ENCODE measurements around the gene PCOLCE2. TPM values are rescaled to one million over a fixed set of nuclear protein-coding genes. Genes with fewer than 3 reads are reported as not detected.

PCOLCE2 gene
- total RNA-seq, 1 experiment from 2014 or later, result 0.34 TPM

GRCh38 chr3:142881445-142882224 is 7.2 kb downstream of the PCOLCE2 start:
- H3K27me3 ChIP-seq (replicated peaks; ENCODE audit: control insufficient read depth, insufficient read depth, low read length), result no peaks in the 10 kb centered on the region
- DNase-seq, result no peak
- no peak for TF ChIP-seq CTCF (IDR thresholded peaks at IDR 0.05; ENCODE audit: insufficient read depth in 1 of 2, low read depth in 1 of 2, low read length in 1 of 2, severe bottlenecking in 1 of 2, unreplicated experiment in 1 of 2)
- H3K4me3 ChIP-seq (ENCODE audit: low read depth, low read length), result no peak overlapping the region
- no peaks in the 10 kb centered on the region for H3K36me3 ChIP-seq (ENCODE audit: control insufficient read depth, insufficient read depth, low read length)
- no TSS peak for BruUV-seq (replicated peaks)
- H3K27me3 Mint-ChIP-seq (ENCODE audit: insufficient read depth, unreplicated experiment), result peaks cover 4% of the 10 kb centered on the region
- H3K36me3 Mint-ChIP-seq (ENCODE audit: insufficient read depth, unreplicated experiment), result no peaks in the 10 kb centered on the region
- no peaks in the 10 kb centered on the region for H3K9me3 Mint-ChIP-seq (ENCODE audit: unreplicated experiment)
- no peaks in the 10 kb centered on the region for H3K4me1 ChIP-seq
- intact Hi-C loops (cut with micrococcal nuclease; ENCODE audit: unreplicated experiment), result no loop called here
- H3K9me3 ChIP-seq, result no peaks in the 10 kb centered on the region
- ChIA-PET POLR2A (no interaction called here), CTCF (no interaction called here)
- no peak overlapping the region for H3K27ac Mint-ChIP-seq (ENCODE audit: unreplicated experiment)
- no peak overlapping the region for H3K4me3 Mint-ChIP-seq (ENCODE audit: unreplicated experiment)
- no peaks in the 10 kb centered on the region for H3K4me1 Mint-ChIP-seq (ENCODE audit: low read depth, unreplicated experiment)

GRCh38 chr3:142878649-142879300 is 10.1 kb downstream of the PCOLCE2 start:
- Mint-ChIP-seq H3K36me3 (ENCODE audit: insufficient read depth, unreplicated experiment) (no peaks in the 10 kb centered on the region), H3K9me3 (ENCODE audit: unreplicated experiment) (no peaks in the 10 kb centered on the region), H3K4me1 (ENCODE audit: low read depth, unreplicated experiment) (no peaks in the 10 kb centered on the region), H3K27me3 (ENCODE audit: insufficient read depth, unreplicated experiment) (peaks cover 7% of the 10 kb centered on the region), H3K4me3 (ENCODE audit: unreplicated experiment) (no peak overlapping the region), H3K27ac (ENCODE audit: unreplicated experiment) (no peak overlapping the region)
- Histone ChIP-seq H3K27me3 (replicated peaks; ENCODE audit: control insufficient read depth, insufficient read depth, low read length) (no peaks in the 10 kb centered on the region), H3K9me3 (no peaks in the 10 kb centered on the region), H3K4me3 (ENCODE audit: low read depth, low read length) (no peak overlapping the region), H3K36me3 (ENCODE audit: control insufficient read depth, insufficient read depth, low read length) (no peaks in the 10 kb centered on the region), H3K4me1 (no peaks in the 10 kb centered on the region)
- ChIA-PET POLR2A (no interaction called here), CTCF (no interaction called here)
- intact Hi-C loops (cut with micrococcal nuclease; ENCODE audit: unreplicated experiment), result no loop called here
- no peak for TF ChIP-seq CTCF (IDR thresholded peaks at IDR 0.05; ENCODE audit: insufficient read depth in 1 of 2, low read depth in 1 of 2, low read length in 1 of 2, severe bottlenecking in 1 of 2, unreplicated experiment in 1 of 2)
- BruUV-seq (replicated peaks), result no TSS peak
- DNase-seq, result no peak

- Histone ChIP-seq H3K36me3 (ENCODE audit: control insufficient read depth, insufficient read depth, low read length) (no peaks in the 10 kb centered on the region), H3K9me3 (no peaks in the 10 kb centered on the region), H3K27me3 (replicated peaks; ENCODE audit: control insufficient read depth, insufficient read depth, low read length) (no peaks in the 10 kb centered on the region), H3K4me3 (ENCODE audit: low read depth, low read length) (no peak overlapping the region), H3K4me1 (no peaks in the 10 kb centered on the region)
- POLR2A ChIA-PET, result no interaction called here
- Mint-ChIP-seq H3K4me1 (ENCODE audit: low read depth, unreplicated experiment) (no peaks in the 10 kb centered on the region), H3K4me3 (ENCODE audit: unreplicated experiment) (no peak overlapping the region), H3K27me3 (ENCODE audit: insufficient read depth, unreplicated experiment) (peaks cover 7% of the 10 kb centered on the region), H3K27ac (ENCODE audit: unreplicated experiment) (no peak overlapping the region), H3K9me3 (ENCODE audit: unreplicated experiment) (no peaks in the 10 kb centered on the region), H3K36me3 (ENCODE audit: insufficient read depth, unreplicated experiment) (no peaks in the 10 kb centered on the region)
- BruUV-seq (replicated peaks), result no TSS peak
- intact Hi-C loops (cut with micrococcal nuclease; ENCODE audit: unreplicated experiment), result no loop called here
- TF ChIP-seq CTCF (IDR thresholded peaks at IDR 0.05; ENCODE audit: insufficient read depth in 1 of 2, low read depth in 1 of 2, low read length in 1 of 2, severe bottlenecking in 1 of 2, unreplicated experiment in 1 of 2), result no peak
- CTCF ChIA-PET, result no interaction called here
- no peak for DNase-seq
Measured at GRCh38 chr3:142876417-142876816, 12.5 kb downstream of the PCOLCE2 start.

Data from Caco-2 (cell line).